HG03159 (cell line): Measurements from ENCODE around the gene MKNK2.

ENCODE experiments used
- ATAC-seq: cut with Tn5 transposase; IDR thresholded peaks from one replicate; pipeline ENCODE4 v1.9.1; 2021; ENCODE audit warnings: mild to moderate bottlenecking, moderate library complexity; ENCODE audit not compliant: unreplicated experiment

The MKNK2 gene

DNA sequence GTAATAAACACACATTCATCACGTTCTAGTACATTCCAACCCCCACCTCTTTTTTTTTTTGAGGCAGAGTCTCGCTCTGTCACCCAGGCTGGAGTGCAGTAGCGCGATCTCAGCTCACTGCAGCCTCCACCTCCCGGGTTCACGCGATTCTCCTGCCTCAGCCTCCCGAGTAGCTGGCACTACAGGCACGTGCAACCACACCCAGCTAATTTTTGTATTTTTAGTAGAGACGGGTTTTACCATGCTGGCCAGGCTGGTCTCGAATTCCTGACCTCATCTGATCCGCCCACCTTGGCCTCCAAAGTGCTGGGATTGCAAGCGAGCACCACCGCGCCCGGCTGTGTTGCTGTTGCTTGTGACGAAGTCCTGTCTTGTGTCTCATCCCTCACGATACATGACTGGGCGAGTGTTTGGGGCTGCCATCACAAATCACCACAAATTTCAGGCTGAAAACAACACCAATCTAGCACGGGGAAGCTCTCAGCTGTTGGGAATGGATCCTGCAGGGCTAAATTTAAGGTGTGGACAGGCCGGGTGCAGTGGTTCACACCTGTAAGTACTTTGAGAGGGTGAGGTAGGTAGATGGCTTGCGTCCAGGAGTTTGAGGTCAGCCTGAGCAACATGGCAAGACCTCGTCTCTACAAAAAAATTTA, 29.4 kb upstream of the MKNK2 start:
- no peak for ATAC-seq

GRCh38 chr19:2079865-2080301, 28.8 kb upstream of the MKNK2 start:
- no peak for ATAC-seq

DNA sequence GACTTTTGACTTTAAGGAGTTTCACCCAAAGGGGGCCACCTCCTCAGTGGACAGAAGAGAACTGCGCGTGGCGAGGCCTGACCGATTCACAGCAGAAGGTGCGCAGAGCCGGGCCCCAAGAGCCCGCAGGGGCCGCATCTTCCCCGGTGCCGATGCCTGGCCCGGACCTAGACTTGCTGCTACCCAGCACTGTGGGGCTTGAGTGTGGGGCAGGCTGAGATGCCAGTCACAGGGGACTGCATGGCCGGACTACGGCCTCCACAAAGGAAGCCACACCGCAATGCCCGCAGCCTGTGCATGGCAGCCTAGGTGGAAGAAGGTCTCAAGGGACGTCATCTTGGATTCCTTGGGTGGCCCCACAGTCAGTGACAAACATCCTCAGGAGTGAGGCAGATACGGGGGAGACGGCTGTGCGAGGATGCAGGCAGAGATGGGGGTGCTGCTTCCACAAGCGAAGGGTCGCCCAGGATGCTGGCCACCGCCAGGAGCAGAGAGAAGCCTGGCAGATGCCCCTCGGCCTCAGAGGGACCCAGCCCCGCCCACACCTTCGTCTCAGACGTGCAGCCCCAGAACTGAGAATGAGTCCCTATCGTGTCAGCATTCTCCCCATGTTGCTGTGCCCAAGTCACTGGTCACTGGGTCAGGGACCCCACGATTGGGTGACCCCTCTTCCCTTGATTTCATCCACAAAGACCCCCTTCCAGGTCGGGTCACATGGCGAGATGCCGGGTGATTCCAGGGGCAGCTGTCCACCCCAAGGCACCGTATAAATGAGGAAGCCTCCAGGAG, 28.2 kb upstream of the MKNK2 start:
- no peak for ATAC-seq

DNA sequence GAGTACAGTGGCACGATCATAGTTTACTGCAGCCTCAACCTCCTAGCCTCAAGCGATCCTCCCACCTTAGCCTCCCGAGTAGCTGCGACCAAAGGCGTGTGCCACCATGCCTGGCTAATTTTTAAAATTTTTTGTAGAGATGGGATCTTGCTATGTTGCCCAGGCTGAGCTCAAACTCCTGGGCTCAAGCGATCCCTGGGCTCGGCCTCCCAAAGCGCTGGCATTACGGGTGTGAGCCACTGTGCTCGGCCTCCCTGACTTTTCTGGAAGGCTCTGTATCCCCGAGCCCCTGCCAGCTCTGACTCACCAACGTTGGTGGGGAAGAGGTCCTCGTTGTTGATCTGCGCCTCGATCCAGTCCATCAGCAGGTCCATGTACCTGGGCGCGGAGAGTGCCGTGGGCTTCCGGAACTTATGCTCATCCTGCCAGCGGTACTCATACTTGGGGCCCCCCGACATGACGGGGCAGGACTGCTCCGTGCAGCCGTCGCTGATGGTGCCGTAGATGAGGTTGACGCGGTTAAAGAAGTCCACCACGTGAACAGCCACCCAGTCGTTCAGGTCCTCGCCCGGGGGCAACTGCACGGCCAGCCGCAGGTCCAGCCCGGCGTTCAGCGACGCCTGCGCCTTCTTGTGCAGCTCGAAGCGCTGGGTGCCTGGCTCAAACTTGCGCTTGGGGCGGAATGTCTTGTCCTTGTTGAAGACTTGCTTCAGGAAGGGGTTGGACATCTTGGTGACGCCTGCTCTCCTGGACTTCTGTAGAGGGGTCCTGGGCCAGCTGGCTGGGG, 27.0 kb upstream of the MKNK2 start:
- no peak for ATAC-seq

GRCh38 chr19:2077398-2077797, 26.4 kb upstream of the MKNK2 start:
- no peak for ATAC-seq

DNA sequence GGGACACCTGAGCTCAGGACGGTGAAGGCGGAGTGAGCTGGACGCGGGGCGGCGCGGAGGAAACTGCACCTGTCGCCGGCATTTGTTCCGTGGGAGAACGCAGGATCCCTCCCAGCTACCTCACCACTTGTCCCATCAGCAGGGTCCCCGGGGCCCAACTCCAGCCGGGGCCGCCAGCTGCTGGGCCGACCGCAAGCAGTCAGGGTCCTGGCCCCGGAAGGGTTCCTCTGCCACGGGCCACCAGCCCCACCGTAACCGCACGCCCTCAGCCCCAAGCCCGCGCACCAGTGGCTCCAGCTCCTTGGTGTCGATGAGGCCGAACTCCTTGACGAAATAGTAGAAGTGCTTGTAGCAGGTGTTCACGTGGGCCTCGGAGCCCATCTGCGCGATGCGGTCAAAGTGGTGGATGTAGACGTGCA, 25.5 kb upstream of the MKNK2 start:
- ATAC-seq, result no peak

DNA sequence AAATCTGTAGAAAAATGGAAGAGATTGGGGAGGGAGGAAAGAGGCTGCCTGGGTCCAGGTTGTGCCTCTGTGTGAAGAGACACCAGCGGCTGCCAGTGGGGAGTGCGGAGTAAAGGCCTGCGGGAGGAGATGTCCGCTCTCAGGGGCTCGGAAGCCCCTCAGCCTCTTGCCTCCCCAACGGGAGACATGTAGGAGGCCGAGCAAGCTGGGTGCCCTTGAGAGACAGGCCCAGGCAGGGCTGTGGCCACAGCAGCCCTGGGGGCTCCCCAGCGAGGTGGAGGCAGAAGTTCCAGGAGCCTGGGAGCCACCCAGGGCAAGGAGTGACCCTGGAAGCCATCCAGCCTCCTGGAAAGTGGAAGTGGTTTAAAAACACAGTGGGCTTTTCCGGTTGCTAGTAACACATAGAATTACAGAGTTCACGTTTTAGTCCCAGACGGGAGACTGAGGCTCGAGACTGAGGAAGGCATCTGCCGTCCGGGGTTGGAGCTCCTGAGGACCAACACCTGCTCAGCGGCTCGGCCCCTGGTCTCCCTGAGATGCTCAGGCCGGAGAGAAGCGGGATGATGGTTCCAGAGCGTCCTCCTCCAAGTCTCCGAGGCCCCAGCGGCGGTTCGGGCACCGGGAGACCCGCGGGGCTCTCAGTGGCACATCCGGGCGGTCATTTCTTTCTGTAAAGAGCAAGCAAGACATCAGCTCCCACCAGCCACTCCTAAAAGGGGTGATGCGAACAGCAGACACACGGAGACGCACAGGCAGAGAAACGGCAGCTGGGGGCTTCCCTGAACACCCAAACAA, 21.9 kb upstream of the MKNK2 start:
- ATAC-seq, result no peak

- no peak for ATAC-seq
Observed at GRCh38 chr19:2070986-2071673, 20.1 kb upstream of the MKNK2 start.

GRCh38 chr19:2070436-2070827, 19.4 kb upstream of the MKNK2 start:
- ATAC-seq, result no peak

DNA sequence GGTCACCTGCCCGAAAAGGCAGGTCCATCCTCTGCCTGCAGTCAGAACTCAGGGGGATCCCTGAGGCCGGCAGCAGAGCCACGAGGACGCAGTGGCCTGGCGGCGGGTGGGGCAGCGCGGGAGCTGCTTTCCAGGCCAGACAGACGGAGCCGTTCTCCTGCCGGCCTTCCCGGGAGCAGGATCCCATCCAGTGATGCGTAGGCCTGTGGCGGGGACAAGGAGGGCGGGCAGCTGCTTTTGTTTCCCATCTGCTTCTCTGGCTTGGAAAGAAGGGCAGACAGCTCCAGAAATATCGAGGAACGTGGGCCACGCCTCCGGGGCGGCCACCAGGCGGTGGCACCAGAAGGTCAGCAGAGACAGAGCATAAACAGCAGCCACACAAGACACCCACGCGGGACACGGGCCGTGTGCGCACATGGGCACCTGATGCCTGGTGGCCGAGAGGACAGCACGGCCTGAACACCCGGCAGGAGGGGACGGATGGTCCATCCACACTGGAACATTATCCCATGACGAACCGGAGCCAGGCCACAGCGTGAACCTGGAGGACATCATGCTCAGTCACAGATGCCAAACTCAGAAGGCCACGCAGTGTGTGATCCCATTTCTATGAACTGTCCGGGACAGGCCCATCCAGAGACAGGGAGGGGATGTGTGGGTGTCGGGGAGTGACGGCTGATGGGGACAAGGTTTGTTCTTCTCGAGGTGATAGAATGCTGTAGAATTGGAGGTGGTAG, 13.9 kb upstream of the MKNK2 start:
- no peak for ATAC-seq

GRCh38 chr19:2064395-2064787, 13.3 kb upstream of the MKNK2 start:
- ATAC-seq, result no peak

- no peak for ATAC-seq
Observed at GRCh38 chr19:2063824-2064223, 12.8 kb upstream of the MKNK2 start.

GRCh38 chr19:2062770-2063169, 11.7 kb upstream of the MKNK2 start:
- ATAC-seq, result no peak

GRCh38 chr19:2062389-2062729, 11.3 kb upstream of the MKNK2 start:
- ATAC-seq, result no peak

- peak; percentile 80 for ATAC-seq
Observed at GRCh38 chr19:2061495-2062388, 10.7 kb upstream of the MKNK2 start.

DNA sequence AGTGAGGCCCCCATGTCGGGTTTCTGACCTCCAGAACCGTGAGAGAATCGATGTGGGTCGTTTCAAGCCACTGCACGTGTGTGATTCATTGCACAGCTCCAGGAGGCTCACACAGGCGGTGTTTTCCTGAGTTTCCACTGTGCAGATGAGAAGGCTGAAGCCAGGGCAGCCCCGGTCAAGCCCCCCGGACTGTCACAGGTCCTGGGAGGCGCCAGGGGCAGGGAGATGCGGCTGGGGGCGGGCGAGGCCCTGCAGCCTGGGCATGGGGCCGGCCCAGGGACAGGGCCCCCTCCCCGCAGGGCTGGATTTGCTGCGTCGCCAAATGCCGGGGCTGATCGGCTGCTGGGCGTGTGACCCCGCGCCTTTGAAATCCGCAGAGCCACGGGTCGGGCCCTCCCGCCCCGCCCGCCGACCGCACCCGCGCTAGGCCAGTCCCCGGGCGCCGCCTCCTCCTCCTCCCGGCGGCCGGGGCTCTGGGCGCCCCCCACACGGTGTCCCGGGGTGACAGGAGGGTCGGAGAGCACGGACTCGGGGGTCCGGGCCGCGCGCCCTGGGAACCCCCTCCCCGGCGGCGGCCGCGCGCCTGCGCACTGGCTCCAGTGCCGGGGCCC, 9.9 kb upstream of the MKNK2 start:
- ATAC-seq, result no peak

DNA sequence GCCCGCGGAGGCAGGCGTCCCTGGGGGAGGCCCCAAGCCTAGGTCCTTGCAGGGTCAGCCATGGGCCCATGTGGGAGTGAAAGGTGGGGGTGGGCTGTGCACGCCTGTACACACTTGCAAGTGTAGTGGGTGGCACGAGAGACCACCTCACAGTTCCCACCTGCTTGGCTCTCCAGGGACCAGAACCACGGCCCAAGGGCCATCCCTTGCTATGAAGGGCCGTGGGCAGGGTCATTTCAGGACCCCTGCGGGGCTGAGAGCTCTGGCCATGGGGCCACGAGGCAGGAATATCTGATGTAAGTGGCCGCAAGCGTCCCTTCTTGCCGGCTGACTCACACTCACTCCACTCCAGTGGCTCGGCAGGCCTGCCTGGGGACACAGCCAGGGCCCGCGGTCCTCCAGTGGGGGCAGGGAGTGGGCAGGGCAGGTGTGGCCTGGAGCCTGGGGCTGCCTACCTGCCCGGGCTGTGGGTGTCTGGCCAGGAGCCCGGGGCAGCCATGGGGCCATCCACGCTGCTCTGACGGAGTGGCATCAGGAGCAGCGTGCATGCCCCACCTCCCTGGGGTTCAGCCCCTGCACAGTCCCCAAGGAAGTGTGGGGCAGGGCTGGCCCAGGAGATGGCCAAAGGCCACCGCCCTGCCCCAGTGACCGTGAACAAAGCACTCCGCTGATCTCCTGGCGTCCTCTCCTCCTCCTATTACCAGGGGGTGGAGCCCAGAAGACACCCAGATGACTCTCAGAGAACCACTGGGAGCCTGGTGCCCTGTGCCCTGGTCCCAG, 8.6 kb upstream of the MKNK2 start:
- ATAC-seq, result no peak
